Activated naive CD4-positive, alpha-beta T cell (primary cell): ENCODE measurements around the gene NCKAP5.

ENCODE experiments used
- DNase-seq, 4 experiments: peaks; one replicate each; lab custom pipeline; 2025; lab: John Stamatoyannopoulos, UW

Gene NCKAP5

DNA sequence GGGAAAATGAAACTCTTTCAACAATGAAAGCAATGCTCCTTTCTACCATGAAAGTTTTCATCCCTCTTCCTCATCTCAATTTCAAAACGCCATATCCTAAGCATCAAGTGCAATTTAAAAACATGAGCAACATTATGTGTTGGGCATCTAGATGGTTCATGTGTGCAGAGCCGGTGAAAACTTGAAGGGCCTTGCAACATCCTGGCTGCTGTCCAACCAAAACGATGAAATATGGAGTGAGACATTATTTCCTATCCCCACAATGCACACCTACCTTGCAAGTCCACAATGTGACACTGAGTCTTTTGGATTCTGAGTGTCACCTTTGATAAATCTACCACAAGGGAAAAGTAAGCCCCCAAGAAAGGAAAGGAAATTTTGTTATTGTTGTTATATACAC is 110.0 kb downstream of the NCKAP5 start:
- no peak for DNase-seq

DNA sequence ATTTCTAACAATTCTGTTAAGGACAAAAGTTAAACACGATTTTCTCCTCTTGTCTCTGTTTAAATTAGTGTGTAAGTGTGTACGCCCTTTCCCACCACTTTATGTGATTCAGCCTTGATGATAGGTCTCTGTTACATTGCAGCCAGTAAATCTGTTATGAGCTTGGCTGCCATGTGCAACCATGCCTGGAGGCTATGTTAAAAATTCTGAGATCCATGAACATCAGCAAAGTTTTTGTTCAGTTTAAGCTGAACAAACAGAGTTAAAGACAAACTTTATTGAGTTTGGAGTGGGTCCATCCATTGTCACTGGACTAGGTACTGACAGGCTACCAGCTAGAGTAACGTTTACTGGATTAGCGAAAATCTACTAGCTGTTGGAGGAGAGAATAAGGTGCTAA is 110.4 kb downstream of the NCKAP5 start:
- DNase-seq: no peak

DNA sequence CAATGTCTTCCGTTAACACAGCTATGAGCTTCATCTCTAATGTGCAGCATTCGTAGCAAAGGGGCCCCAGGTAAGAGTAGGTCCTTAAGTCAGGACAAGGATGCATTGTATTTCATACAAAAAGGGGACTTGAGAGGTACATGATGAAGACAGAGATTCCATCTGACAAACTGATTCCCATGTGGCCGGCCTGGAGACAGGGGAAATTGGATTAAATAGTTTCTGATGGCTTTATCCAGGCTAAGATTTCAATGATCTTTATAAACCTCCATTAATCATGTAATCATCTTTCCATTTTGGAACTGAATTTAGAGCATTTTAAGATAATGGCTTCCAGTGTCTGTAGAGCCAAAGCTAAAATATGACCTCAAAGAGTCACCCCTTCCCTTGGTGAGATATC is 111.3 kb downstream of the NCKAP5 start:
- no peak for DNase-seq

DNA sequence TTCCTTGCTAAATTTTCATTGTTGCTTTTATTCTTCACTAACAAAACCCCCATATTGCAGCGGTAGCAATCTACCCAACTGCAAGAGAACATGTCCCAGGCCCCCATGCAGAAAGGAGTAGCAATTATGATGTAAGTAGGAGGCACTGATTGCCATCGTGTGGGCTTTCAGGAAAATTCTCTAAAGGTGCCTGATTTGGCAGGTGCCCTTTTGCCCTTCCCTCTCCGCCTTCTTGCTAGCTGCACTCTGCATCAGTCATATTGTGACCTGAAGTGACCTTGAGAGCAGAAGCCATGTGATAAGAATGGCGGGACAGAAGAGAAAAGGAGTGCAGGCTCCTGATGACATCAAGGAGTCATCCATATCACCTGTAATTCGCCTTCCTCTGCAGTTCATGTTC is 112.1 kb downstream of the NCKAP5 start:
- no peak for DNase-seq

DNA sequence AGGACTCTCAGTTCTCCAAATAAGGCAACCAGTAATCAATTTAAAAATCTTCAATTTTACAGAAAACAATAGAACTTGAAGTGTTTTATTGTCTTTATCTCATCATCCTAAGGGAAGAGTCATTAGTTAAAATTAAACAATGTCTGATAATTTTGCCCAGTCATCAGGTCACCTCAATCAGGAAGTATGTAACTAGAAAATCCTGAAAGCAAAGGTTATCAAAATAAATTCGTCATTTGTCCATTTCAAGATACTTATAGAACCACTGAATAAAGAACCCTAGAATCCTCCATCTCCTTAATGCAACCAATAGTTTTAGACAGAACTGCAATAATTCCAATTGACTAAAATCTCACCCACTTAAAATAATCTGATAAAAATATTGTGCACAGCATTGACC is 115.2 kb downstream of the NCKAP5 start:
- DNase-seq: no peak

DNA sequence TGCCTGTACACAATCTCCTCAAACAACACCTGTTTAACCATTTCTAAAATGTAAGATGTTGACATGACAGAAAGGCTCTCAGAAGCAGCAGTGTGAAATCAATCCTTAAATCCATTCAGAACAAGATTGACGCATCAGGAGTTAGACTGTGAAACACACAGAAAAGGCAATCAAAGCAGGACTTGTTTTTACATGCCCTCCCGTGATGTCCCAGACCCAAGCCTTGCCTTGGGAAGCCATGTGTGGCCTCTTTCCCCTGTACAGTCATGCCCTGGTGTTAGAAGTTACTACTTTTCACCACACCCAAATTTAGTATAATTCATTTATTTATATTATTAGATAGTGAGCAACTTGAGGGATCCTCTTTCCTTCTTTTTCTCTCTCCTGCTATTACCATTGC is 115.7 kb downstream of the NCKAP5 start:
- DNase-seq: no peak

DNA sequence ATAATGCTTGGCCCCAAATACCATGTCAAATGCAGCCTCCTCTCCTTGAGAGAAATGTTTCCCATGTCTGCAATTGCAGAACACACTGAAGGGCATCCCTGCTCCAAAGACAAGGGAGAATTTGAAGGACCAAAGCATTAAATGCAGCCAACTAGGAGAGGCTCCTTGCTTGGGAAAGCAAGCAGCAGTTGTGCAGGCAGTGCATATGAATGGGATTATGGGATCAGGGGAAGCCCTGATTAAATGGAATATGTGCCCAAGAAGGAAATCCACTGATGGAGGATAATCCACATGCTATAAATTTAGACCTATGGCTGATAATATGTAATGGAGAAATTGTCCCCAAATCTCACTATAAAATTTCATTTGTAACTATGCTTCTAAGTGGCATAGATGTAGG is 116.1 kb downstream of the NCKAP5 start:
- DNase-seq: no peak

DNA sequence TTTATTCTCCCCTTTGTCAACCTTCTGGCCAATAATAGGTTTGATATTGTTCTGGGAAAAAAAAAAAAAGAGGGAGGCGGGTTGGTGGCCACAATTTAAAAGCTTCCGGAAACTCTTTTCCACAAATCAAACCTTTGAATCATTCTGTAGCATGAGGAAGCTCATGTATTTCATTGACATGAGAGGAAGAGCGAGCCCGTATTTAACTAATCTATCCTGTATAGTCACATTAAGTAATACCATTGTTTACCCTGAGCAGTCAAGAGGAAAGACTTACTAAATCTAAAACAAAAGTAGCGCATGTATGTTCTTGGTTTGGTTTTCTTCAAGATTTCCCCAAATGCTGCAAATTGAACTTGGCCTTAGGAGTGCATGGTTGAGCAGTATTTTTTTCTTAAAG is 120.1 kb downstream of the NCKAP5 start:
- DNase-seq: no peak

DNA sequence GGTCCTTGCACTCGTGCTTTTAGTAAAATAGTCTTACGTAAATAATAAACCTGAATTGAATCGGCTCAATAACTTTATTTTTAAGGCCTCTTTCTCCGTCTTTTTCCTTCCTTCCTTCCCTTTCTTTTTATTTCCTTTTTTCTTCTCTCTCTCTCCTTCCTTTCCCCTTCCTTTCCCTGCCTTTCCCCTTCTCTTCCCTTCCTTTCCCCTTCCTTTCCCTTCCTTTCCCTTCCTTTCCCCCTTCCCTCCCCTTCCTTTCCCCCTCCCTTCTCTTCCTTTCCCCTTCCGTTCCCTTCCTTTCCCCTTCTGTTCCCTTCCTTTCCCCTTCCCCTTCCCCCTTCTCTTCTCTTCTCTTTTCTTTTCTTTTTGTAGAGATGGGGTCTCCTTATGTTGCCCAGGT is 121.0 kb downstream of the NCKAP5 start:
- no peak for DNase-seq

DNA sequence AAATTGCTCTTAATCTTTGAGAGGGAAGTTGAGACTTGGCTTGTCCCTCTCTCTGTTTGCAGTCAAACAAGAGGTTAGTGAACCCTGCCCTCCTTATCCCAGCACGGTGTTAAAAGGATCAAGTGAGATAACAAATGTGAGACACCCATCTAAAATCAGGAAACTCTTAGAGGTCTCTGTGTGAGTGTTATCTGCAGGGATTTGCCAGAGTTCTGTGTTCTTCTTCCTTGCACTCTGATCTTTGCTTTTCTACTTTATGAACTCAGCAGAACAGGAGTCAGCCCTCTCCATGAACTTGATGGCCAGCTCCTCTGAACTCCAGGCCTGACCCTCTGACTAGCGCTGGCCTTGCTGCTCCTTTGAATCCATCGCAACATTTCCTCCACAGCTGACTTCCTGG is 123.8 kb downstream of the NCKAP5 start:
- no peak for DNase-seq

DNA sequence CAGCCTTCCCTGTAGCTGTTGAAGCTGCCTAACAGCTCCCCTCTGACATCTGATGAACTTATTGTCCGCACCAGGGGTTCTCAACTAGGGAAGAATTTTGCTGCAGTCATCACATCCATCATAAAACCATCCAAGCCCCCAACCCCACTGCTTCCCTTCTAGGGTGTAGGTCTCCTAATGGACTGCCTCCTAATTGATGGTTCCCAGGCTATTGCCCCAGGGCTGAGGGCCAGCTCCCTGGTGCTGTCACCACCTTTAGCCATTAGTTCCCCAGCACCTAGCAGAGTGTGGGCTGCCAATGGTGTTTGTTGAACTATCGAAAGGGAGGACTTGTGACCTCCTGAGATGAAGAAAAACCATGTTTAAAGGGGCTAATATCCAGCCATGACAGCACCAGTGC is 125.9 kb downstream of the NCKAP5 start:
- no peak for DNase-seq

DNA sequence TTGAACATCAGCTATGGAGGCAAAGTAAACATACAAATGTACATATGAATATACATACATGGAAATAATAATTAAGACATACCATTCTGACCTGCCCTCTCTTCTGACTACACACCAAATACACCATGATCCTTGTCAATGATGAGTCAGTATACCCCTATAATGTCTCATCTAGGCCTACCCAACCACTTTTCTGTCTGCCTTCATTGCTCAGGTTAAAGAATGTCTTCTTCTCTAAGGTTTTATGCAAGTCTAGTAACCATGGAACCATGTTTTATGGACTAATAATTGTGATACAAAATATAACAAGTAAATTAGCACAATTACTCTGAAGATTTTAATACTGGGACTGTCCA is 128.7 kb downstream of the NCKAP5 start:
- DNase-seq: no peak

DNA sequence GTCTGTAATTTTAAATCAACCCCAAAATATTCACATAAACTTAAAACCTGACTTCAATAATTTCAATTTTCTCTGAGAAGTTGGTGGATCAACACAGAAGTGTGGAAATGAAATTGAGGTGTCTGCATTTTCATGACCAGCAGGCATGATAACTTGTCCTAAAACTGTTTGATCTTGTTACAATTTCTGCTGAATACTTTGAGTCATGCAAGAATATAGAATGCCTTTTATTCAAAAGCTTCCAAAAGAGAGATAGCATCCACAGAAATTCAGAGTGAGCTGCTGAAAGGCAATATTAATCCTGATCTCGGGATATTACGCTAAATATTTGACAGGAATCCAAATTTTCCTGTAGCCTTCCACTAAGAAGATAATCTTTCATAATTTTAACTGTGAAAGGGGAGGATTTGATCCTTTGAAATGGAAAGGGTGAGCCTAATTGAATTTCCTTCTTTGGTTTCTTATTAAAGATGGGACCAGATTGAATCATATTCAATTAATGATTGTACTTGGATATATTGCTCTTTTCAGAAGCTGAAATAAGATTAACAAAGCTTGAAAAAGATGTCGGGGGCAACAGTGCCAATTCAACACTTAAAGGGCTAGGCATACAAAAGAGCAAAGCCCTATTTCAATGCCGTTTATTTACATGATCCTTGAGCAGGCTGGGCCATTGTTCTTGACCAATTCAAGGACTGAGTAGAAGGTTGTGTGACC is 129.3 kb downstream of the NCKAP5 start:
- DNase-seq: no peak

DNA sequence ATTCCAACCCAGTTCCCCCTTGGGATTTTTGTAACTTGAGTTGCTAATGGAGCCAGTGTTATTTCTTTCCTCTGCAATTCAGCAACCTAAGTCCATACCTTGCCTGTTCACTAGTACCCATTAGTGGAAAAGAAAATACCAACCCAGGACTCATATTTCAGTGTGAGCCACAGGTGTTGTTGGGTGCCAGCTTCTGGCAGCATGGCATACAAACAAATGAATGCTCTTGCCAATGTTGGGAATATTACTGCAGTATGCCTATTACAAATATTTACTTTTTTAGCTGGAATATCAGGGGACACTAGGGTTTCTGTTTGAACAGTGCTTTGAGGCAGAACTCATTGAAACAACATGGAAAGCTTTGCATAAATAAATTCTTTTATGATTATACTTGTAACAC is 130.2 kb downstream of the NCKAP5 start:
- DNase-seq: no peak

DNA sequence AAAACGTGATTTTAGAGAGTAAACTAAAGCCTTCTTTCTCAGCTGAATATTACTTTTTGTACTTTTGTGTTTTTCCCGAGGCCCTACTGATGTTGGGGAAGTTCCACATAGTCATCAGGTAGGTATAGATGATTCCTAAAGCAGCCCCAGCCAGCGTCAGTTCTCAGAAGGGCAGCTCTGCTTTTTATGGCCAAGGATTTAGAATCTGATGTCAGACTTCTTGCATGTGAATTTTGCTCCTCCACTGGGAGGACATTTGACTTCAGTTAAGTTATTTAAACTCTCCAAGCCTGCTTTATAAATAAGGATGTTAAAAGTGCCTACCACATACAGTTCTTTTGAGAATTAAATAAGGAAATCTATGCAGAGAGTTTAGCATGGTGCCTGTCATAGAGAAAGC is 130.8 kb downstream of the NCKAP5 start:
- no peak for DNase-seq

DNA sequence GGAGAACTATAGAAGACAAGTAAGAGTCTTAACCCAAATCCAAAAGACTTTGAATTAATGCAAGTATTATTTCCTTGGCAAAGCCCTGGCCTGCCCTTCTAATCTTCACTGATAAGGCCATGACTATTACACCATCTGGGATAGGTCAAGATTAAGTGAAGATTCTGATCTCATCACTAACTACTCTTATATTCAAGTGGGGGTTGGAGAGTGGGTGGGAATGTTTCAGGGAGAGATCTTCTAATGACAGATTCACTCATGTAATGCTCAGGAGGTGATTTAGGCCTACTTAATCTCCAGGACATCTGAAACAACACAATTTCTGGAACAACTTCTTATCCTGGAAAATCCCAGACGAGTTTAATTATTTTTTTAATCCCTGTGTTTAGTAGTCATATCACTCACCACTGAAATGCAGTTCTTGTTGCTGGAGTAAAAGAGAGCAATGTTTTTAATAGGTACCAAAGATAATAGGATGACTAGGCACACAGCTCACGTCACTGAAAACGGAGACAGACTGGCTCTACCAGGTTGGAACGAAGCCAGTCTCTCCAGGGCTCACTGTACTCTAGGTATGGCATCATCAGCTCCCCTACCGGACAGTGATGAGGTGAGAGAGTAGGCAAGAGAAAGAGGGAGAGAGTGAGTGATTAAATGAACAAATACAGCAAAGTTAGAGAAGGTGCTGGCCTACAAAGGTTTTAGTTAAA is 133.1 kb downstream of the NCKAP5 start:
- no peak for DNase-seq

DNA sequence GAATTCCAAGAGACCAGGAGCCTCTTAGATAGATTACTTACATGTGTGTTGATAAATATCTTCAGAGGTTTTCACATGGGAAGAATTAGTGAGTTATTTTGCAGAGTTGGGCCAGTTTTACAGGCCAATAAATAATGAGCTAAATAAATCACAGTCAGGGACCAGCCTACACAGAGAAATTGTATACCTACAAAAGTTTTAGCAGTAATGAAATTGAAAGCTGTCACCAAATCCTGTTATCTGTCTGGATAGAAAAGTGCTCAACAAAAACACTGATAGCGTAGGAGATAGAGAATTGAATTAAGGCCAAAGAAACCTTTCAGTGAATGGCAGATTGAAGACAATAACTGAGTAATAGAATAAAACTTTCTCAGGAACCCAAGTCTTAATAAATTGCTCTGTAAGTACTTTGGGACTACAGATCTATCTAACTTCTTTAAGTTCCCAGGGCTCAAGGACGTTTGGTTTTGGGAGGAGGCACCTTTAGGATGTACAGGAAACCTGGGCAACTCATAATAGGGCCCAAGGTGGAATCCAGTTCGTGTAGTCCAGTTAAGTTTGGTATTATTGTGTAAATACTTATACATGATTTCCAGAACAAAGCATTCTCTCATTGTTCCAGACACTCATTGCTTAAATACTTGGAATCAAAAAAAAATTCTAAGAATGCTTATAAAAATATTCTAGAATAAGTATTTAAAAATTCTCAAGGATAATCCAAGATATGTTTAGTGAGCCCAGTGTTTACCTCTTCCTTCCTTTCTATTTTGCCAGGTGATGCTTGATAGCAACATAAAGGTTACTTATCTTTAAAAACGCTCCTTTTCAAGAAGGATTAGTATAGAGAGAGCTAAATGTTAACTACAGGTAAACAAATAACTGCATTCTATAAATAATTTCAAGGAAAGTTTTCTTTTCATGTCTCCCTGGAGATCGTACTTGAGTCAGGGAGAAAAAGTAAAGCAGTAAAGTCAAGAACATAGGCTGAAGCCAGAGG is 134.5 kb downstream of the NCKAP5 start:
- DNase-seq: no peak

DNA sequence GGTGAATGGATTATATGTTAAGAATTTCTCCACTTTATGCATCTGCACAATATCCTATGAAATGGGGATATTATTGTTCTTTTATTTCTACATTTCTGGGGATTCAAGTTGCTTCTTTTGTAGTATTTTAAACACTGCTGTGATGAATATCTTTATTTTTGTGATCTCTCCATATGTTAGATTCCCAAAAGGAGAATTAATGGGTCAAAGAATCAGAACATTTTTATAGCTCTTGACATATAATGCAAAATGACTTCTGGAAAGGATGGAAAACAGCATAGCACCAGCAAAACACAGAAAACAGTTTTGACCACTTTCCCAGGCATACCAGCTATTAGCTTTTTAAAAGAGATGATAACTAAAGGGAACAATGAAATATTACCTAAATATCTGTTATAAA is 135.5 kb downstream of the NCKAP5 start:
- no peak for DNase-seq

DNA sequence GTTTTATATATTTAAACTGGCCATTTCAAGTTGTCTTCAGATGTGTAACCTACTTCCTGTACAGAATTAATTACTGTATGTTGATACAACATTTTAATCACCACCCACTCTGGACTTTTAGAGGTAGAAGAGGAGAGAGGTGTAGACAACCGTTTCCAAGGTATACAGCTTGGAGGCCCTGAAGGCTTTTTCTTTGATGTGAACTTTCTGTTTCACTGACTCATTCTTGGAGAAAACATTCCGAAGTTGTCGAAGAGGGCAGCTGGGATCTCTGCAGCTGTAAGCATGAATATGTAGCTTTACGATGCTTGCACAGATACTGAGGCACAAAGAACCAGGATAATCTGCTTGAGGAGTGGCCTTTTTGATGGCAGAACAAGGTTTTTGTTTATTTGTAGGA is 137.0 kb downstream of the NCKAP5 start:
- DNase-seq: no peak

DNA sequence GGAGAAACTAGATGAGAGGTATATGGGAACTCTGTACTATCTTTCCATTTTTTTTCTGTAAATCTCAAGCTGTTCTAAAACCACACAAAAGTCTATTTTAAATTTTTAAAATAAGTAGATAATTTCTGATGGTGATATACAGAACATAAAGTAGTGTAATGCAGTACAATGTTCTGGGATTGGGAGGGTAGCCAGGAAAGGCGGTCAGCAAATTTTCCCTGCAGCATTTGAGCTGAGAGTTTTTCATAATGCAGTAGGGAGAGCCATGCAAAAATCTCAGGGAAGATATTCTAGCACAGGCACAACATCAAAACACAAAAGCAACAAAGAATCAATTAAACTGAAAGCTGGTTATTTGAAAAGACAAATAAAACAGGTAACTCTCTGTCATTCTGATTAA is 141.5 kb downstream of the NCKAP5 start:
- DNase-seq: no peak

DNA sequence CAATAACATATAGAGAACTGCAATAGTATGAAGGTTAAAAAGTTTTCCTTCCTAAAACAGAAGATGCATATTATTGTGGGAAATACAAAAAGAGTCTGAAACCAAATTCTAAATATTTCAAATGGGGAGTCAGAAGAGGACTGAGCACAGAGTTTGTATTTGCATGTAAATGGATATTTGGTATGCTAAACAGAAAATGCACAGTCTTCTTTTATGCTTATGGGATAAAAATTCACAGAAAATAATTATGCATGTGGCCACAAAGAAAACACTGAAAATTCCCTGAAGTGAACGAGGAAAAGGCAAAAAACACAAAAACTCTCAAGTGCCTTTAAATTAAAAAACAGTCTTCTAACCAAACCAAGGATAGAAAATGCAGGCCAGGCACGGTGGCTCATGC is 142.7 kb downstream of the NCKAP5 start:
- no peak for DNase-seq

DNA sequence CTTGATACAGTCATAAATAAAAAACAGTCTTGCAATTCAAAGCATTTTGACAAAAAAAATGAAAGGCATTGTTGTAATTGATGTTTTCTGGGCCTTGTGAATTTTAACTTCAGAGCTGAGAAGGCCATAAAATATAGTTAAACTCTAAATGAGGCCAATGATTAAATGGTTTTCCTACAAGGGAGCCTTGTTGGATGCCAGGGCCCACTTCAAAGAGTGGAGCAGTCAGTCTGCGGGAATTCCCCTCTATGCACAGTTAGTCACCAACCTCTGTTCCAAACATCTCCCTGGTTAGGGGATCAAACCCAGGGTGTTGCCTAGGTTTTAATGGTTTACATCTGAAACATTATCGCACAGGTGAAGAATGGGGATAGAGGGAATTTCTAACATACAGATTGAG is 143.4 kb downstream of the NCKAP5 start:
- DNase-seq: no peak

DNA sequence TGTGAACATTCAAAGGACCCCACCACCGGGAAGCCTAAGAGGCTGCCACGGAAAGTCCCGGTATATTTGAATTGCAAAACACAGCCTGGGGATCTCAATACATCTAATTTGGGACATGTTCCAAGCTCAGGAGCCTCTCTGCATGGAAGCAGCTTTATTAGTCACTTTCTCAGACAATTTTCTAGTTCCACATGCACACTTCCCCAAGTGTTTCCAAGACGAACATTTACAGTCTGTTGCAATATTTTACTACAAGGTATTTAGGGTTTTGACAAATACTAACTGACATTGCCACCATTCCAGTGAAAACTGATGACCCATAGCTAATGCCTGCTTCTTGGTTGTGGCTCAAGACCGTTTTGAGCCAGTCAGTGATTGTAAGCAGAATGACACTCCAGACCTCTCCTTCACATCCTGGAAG is 145.3 kb downstream of the NCKAP5 start:
- no peak for DNase-seq
